Measurements from ENCODE around the gene TIMM10B. TPM values are rescaled to one million over a fixed set of nuclear protein-coding genes. Genes with fewer than 3 reads are reported as not detected.

TIMM10B gene
- total RNA-seq, 1 experiment from 2014 or later = 63.8 TPM

DNA sequence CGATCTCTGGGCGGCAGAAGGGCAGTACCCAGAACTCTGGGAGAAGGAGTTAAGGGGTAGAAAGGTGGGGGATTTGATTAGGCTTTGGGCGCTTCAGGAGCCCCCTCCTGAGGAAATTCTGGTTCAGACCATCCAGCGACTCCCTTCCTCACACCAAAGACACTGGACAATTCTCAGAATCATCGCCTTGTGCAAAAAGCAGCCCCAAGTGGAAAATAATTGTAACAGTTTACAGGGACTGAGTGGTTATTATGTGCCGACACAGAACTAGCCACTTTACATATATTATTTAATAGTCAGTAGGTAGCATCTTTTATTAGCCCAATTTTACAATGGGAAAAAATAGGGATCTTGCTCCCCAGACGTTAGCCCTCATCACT, 6.9 kb upstream of the TIMM10B start:
- no peaks in the 10 kb centered on the region for H3K9me3 ChIP-seq (ENCODE audit: control insufficient read depth, insufficient read depth, low read depth, low read length)
- CTCF ChIA-PET = interaction anchor here (0.7 to 2.5 kb wide), 3 partner anchors 38 to 144 kb away, joined by 4 to 10 read pairs (median 5); no protein-coding TSS in a partner anchor
- H3K27me3 ChIP-seq (ENCODE audit: control insufficient read depth, insufficient read depth, low read length) = no peaks in the 10 kb centered on the region
- peak overlapping the region; percentile 91 for H3K27ac ChIP-seq (ENCODE audit: low read length)
- peak overlapping the region; percentile 60 to 84 for H3K4me3 ChIP-seq (ENCODE audit: low read depth in 2 of 2, low read length in 2 of 2)
- no TSS peak for BruUV-seq (replicated peaks)
- TF ChIP-seq, protein P1, sequence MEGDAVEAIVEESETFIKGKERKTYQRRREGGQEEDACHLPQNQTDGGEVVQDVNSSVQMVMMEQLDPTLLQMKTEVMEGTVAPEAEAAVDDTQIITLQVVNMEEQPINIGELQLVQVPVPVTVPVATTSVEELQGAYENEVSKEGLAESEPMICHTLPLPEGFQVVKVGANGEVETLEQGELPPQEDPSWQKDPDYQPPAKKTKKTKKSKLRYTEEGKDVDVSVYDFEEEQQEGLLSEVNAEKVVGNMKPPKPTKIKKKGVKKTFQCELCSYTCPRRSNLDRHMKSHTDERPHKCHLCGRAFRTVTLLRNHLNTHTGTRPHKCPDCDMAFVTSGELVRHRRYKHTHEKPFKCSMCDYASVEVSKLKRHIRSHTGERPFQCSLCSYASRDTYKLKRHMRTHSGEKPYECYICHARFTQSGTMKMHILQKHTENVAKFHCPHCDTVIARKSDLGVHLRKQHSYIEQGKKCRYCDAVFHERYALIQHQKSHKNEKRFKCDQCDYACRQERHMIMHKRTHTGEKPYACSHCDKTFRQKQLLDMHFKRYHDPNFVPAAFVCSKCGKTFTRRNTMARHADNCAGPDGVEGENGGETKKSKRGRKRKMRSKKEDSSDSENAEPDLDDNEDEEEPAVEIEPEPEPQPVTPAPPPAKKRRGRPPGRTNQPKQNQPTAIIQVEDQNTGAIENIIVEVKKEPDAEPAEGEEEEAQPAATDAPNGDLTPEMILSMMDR (IDR thresholded peaks at IDR 0.05) = no peak; the same call in 1 of the 2 replicates
- no peak for TF ChIP-seq SIN3A (IDR thresholded peaks at IDR 0.05; ENCODE audit: borderline replicate concordance, insufficient read depth, low read depth, low read length)
- TF ChIP-seq, protein P2, sequence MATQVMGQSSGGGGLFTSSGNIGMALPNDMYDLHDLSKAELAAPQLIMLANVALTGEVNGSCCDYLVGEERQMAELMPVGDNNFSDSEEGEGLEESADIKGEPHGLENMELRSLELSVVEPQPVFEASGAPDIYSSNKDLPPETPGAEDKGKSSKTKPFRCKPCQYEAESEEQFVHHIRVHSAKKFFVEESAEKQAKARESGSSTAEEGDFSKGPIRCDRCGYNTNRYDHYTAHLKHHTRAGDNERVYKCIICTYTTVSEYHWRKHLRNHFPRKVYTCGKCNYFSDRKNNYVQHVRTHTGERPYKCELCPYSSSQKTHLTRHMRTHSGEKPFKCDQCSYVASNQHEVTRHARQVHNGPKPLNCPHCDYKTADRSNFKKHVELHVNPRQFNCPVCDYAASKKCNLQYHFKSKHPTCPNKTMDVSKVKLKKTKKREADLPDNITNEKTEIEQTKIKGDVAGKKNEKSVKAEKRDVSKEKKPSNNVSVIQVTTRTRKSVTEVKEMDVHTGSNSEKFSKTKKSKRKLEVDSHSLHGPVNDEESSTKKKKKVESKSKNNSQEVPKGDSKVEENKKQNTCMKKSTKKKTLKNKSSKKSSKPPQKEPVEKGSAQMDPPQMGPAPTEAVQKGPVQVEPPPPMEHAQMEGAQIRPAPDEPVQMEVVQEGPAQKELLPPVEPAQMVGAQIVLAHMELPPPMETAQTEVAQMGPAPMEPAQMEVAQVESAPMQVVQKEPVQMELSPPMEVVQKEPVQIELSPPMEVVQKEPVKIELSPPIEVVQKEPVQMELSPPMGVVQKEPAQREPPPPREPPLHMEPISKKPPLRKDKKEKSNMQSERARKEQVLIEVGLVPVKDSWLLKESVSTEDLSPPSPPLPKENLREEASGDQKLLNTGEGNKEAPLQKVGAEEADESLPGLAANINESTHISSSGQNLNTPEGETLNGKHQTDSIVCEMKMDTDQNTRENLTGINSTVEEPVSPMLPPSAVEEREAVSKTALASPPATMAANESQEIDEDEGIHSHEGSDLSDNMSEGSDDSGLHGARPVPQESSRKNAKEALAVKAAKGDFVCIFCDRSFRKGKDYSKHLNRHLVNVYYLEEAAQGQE (IDR thresholded peaks at IDR 0.05; ENCODE audit: insufficient read depth in 1 of 2, low read depth in 2 of 2, low read length in 1 of 2) = no peak
- no peak for TF ChIP-seq TCF7L2 (IDR thresholded peaks at IDR 0.05; ENCODE audit: low read depth, low read length)
- TF ChIP-seq POLR2AphosphoS5 (IDR thresholded peaks at IDR 0.05; ENCODE audit: low read depth, low read length) = no peak; the same call in 1 of the 2 replicates
- POLR2A ChIA-PET = no interaction called here
- H3K36me3 ChIP-seq (ENCODE audit: control insufficient read depth, insufficient read depth, low read length) = no peaks in the 10 kb centered on the region
- H3K4me1 ChIP-seq (ENCODE audit: control insufficient read depth, insufficient read depth, low read length) = peaks cover 23% of the 10 kb centered on the region
- in situ Hi-C loops (cut with HindIII; ENCODE audit: low pct_unique_long_range_greater_than_20kb, low sequenced_read_pairs) = no loop called here
- ATAC-seq (no peak), DNase-seq (ENCODE audit: low read depth, low spot score) (no peak)
- intact Hi-C loops (cut with micrococcal nuclease; ENCODE audit: unreplicated experiment) = no loop called here

DNA sequence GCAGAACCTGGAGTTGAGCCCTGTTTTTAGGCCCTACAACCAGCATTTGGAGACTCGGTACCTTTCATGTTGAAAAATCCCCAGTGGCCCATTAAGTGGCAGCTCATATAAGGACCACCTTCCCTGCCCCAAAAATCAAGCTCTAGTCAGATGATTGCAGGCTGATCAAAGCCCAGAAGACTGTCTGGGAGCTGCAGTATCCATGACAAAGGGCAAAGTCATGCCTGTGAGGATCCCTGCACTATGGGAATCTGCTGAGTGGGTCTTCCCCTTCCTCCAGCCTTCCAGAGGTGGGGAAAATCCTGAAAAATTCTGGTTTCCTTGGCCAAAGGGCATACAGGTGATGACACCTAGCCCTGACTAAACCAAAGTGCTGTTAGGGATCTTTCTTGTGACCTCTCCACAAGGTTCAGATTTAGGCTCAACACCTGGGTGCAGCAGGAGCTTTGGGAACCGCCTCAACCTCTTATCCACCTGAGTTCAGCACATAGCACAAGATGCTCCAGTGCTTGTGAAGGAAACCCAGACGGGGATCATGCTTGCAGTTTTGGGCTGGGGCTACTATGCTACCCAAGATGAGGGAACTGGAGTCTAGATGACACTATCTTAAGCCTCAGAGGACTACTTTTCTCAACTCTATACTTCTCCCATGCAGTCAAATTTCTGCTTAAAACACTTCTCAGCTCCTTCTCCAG, 6.3 kb upstream of the TIMM10B start:
- BruUV-seq (replicated peaks) = no TSS peak
- ATAC-seq (no peak), DNase-seq (ENCODE audit: low read depth, low spot score) (peak; percentile 25)
- POLR2A ChIA-PET = interaction anchor here (0.6 to 1.1 kb wide), 2 partner anchors 96 to 155 kb away, joined by 4 to 7 read pairs; partner anchors contain the start of gene CAVIN3
- Histone ChIP-seq H3K27ac (ENCODE audit: low read length) (peak overlapping the region; percentile 91), H3K4me3 (ENCODE audit: low read depth in 2 of 2, low read length in 2 of 2) (peak overlapping the region; percentile 60 to 84; a peak in 2 of 4 replicates), H3K27me3 (ENCODE audit: control insufficient read depth, insufficient read depth, low read length) (no peaks in the 10 kb centered on the region), H3K36me3 (ENCODE audit: control insufficient read depth, insufficient read depth, low read length) (no peaks in the 10 kb centered on the region), H3K9me3 (ENCODE audit: control insufficient read depth, insufficient read depth, low read depth, low read length) (no peaks in the 10 kb centered on the region), H3K4me1 (ENCODE audit: control insufficient read depth, insufficient read depth, low read length) (peaks cover 26% of the 10 kb centered on the region)
- in situ Hi-C loops (cut with HindIII; ENCODE audit: low pct_unique_long_range_greater_than_20kb, low sequenced_read_pairs) (no loop called here), intact Hi-C loops (cut with micrococcal nuclease; ENCODE audit: unreplicated experiment) (no loop called here)
- 0 out of 2 replicates have a peak, but pooled peaks have one; percentile 25 for TF ChIP-seq SIN3A (IDR thresholded peaks at IDR 0.05; ENCODE audit: borderline replicate concordance, insufficient read depth, low read depth, low read length)
- TF ChIP-seq, protein P2 (IDR thresholded peaks at IDR 0.05; ENCODE audit: insufficient read depth in 1 of 2, low read depth in 2 of 2, low read length in 1 of 2) = no peak
- peak; percentile 75; the same call in 1 of the 2 replicates for TF ChIP-seq POLR2AphosphoS5 (IDR thresholded peaks at IDR 0.05; ENCODE audit: low read depth, low read length)
- CTCF ChIA-PET = interaction anchor here (0.9 to 2.5 kb wide), 2 partner anchors 76 to 96 kb away, joined by 5 to 10 read pairs; no protein-coding TSS in a partner anchor
